Stimulated activated CD4-positive, alpha-beta T cell treated with anti-CD3 and anti-CD28 coated beads, Interleukin-4, amount 100 ng/mL, for 48 hours (primary cell): ENCODE results near the gene ARL6.
"Not testable (repeated sequence)": the region's sequence is repeated elsewhere in the genome, so short reads cannot be mapped to it uniquely, and the experiment has no call there.

Experiments
- DNase-seq, 2 donors: peaks; one replicate each; pipeline ENCODE4 v3.0.0-alpha.2; 2020; ENCODE audit warnings: low read depth in 2 of 2

ARL6 gene

DNA sequence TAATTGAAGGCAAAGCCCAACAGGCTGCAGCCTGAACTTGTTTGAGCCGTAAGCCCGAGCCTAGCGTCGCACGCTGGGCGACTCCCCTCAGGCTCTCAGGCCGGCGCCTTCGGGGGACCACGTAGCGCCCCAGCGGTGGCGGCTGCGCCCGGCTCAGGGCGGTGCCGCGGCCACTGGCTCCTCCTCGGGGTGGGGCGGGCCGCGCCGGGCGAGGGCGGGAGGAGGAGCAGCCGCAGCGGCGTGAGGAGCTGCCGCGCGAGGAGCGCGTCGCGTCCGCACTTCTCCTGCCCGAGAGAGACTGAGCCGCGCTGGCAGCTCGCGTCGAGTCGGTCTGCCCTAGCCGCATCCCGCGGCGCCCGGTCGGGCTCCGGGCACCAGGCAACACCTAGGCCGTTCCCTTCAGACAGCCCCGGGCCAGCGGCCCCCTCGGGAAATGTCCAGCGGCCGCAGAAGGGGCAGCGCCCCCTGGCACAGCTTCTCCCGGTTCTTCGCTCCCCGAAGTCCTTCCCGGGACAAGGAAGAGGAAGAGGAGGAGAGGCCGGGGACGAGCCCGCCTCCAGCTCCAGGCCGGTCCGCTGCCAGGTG is 57.3 kb downstream of the ARL6 start, which contains the start of gene CRYBG3:
TSS of gene CRYBG3 (plus strand) at position 238 of the 585 bp plus-strand sequence. CDS start at position 434, 196 bp downstream.
- peak; percentile 72 to 79 for DNase-seq

DNA sequence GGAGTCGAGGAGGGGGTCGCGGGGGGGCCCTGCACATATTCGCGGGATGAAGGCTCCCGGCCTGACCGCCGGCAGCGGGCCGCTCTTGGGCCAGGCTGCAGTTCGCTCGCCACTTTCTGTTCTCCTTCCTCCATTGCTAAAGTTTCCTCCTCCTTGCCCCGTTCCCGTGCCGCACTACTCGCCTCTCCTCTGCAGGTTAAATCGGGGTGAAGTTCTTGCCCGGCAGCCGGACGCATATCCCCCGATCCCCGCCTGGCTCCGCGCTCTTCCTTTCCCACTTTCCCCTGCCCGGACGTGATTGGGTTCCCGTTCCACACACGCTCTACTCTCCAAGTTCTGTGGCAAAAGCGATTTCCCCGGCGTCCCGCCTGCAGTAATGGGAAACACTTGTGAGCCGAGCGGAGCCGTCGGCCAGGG is 57.8 kb downstream of the ARL6 start:
- no peak for DNase-seq

DNA sequence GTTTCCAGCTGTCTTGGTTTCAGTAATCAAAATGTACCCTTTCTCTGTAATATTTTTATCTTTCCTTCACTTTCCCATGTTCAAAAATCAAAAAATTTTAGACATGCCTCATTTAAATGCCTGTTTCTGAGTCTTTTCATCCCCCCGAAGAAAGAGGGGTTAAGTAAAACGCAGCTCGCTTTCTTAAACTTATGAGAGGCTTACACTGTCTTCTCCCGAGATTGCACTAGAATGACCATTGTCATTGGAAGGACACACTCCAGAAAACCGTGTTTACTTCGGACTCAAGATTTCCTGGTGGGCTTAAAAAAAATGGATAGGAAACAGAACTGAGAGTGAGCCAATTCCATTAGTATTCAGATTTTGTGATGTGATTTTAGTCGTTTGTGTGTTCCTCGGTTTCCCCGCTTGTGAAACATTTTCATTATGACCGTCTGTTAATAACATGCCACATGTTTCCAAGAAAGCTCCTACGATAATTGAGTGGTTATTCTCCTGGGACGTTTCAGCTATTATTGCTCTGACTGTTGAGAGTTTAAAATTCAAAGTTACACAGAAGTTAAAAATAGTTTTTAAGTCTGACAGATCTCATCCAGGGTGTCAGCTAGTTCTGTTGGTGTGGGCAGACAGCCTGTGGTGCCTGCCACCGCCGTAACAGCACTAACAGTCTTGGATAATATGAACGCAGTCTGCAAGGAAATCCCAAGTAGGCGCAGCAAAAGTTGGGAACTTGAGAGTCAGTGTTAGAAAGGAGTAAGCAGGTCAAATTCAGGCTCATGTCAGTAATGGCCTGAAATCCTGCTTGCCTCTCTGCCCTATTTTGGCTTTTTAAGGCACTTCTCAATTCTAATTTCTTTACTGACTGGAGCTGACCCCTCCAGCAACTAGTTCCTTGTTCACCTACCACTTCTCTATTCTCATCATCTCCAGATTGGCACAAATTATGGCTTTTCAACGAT is 58.8 kb downstream of the ARL6 start:
- DNase-seq: no peak

DNA sequence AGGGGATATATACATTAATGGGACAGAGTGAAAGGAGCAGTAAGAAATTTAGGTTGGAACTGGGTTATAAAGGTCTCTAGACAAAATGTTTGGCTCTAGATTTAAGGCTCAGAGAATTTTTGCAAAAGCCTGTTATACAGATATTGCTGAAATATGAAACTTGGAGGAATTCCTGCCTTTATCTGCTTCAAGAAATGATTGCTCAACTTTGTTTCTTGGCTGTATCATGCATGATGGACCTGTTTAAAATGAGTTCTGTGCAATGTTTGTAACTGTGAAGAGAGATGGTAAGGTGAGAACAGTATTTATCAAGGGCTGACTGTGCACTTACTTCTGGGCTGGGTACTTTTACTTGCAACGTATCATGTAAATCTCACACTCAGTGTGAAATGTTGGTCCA is 60.5 kb downstream of the ARL6 start:
- no peak for DNase-seq

DNA sequence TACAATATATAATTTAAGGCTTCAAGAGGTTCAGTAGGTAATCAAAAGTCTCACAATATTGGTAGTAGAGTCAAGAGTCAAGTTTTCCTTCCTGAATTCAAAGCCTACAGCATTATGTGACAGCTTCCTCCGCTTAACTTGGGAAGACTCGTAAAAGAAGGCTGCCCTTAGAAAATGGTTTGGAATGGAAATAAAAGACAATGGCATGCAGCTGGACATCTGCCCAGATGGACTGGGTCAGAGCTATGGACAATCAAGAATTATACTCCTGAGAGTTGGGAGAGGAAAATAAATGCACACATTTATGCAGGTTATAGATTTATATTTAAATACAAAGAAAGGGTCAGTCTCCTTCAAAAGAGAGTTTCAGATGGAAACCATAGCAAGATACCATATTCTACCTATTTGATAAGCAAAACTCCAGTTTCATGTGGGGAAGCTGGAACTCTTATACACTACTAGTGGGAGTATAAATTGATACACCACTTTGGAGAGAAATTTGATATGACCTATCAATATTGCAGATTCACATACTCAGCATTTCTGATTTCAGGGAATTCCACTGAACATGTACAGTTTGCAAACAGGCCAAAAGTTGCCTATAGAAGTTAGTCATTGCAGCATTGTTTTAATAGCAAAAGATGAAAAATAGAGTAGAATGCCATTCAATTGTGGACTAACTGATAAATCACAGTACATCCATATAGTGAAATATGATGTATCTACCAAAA is 63.3 kb downstream of the ARL6 start:
- no peak for DNase-seq

DNA sequence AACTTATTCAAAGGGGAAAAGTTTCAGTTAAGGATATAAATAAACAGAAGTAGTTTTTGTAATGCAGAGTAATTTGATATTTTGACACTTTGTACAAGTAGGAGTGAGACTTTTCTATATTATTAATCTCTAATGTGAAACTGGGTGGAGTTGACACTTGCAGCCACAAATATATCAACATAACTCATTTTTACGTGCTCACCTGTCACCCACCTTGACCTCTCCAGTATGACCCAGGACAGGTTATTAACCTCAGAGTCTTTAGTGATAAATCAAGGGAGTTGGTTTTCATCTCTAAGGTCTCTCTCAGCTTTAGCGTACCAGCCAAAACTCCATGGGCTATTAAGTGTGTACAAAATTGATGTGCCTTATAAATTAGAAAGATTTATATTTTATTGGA is 64.6 kb downstream of the ARL6 start:
- no peak for DNase-seq

DNA sequence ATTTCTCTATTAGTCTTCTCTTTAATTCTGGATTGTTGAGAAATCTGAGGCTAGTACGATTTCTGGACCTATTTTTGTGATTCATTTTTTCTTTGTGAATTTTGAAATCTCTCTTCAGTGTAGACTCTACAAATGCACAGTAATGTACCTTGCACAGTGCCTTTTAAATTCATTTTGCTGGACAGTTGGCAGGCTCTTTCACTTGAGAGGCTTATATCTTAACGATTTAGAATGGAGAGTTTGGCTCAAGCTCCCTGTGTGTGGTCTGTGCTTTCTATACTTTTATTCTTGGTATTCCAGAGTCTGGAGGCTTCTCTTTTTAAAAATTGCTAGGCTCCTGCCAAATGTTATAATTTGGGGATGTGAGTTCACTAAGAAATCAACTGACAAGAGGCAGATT is 66.1 kb downstream of the ARL6 start:
- DNase-seq: no peak

DNA sequence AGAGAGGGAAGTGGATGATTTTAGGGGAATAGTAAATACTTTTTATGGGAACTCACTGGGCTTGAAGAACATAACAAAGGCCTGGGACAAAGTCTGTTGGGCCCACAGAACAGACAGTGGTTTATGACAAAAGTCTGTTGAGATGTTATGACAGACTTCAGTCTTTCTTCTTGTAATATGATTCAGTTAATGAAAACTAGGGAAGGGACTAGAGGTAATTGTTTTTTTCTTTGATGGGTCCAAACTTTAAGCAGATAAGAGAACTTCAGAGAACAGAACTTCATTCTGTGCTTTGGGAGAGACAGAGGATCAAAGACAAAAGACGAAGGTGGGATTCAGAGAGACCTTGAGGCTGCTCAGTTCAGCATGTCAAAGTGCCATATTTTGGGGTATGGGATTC is 66.6 kb downstream of the ARL6 start:
- DNase-seq: no peak

DNA sequence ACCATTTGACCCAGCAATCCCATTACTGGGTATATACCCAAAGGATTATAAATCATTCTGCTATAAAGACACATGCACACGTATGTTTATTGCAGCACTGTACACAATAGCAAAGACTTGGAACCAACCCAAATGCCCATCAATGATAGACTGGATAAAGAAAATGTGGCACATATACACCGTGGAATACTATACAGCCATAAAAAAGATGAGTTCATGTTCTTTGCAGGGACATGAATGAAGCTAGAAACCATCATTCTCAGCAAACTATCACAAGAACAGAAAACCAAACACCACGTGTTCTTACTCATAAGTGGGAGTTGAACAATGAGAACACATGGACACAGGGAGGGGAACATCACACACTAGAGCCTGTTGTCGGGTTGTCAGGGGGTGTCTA is 68.6 kb downstream of the ARL6 start:
- DNase-seq: not testable (repeated sequence)

DNA sequence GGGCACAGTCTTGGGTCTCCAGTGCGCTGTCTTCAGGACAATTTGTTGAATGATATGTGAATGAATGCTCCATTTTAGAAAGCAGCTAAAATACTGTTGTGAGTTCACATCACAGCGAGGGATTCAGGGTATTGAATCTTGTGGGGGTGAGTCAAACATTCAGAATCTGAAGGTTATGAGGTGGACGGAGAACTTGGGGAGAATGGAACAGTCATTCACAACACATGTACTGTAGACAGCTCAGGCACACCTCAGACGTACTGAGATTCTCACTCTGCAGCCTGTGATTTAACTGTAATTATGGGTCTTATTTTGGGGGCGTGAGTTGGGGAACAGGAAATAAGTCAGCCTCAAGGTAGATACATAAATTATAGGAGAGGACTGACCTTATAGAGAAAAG is 71.2 kb downstream of the ARL6 start:
- DNase-seq: no peak

DNA sequence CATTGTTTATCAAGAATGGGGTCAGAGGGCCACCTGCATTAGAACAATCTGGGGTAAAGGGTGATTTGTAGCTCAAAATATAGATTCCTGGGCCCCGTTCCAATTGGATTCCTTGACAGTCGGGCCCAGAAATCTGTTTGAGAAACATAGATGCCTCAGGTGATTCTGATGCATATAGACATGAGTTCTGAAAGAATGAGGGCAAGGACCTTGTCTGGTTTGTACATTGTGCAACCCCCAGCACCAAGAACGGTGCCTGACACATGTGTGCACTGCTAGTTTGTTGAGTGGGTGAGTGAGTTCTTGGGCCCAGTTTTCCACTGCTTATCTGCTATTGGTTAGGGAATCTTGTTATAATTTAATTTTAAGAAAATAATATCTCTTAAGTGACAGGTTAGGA is 73.8 kb downstream of the ARL6 start:
- no peak for DNase-seq

DNA sequence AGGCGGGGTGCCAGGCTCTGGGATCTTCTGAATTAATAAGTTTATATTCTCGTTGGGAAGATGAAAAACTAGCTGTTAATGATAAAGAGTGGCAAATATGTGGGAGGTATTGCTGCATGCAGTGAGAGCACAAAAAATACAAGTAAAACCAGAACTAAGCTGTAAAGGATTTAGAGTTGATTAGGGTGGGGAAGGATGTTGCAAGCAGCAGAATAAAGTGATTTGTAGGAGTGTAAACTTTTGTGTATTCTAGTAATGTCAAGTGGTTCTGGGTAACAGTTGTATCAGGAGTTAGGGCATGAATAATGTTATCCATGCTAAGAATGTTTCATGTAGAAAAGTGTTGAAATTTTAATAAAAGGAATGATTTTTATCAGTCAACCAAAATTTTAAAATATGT is 75.4 kb downstream of the ARL6 start:
- no peak for DNase-seq

DNA sequence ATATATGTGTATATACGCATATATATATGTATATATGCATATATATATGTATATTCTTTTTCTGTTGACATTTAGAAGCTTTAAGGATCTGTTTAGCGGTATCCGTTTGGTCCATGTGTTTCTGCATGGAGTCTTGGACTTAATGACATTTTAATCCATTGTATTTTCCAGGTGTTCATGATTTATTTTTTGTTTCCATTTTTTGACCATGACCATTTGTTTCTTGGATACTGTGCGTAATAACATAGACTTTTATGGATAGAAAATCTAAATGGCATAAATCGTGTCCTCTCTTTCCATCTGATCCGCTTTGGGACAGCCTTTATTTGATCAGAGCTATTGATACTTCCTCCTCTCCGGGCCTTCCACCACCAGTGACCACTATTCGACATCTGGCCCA is 76.7 kb downstream of the ARL6 start:
- no peak for DNase-seq

DNA sequence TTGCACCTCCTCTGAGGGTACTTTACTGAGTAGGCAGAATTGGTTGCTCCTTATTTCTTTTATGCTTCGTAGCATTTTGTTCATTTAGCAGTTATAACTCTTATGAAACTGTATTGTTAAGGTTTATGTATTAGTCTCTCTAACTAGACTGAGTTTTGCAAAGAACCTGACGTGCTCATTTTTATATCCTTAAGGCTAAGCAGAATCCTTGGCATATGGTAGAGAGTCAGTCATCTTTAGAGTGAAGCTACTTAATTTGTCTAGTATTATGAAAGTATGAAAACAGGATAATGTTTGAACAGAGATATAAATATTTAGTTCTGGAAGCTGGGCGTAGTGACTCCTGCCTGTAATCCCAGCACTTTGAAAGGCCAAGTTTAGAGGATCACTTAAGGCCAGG is 77.4 kb downstream of the ARL6 start:
- DNase-seq: no peak

DNA sequence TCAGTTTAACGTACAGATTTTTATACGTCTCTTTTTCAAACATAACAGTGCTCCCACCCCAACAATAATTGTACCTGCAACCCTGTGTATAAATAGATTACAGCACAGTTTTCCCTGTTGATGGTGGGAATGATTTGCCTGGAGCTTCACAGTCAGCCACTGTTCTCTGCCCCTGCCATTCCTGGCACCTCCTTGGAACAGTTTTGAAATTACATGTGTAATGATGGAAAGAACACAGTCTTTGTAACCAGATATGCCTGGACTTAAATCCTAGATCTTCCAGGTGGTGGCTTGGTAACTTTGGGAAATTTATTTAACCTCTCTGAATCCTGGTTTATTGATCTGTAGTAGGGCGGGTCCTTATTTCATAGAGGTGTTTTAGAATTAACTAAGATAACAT is 84.2 kb downstream of the ARL6 start:
- DNase-seq: no peak
